C4-2B (cell line): Measurements from ENCODE around the gene MAMDC2.

Experiments
- ZFX ChIP-seq: fragments of 450-650 bp; IDR thresholded peaks from 2 replicates; pipeline ENCODE4 v1.6.1; 2017
- TF ChIP-seq, protein P1 (sequence below): fragments of 450-650 bp; conservative IDR thresholded peaks from 2 replicates; pipeline ENCODE4 v1.5.1; 2017; ENCODE audit warnings: mild to moderate bottlenecking

- TF ChIP-seq, protein P1, sequence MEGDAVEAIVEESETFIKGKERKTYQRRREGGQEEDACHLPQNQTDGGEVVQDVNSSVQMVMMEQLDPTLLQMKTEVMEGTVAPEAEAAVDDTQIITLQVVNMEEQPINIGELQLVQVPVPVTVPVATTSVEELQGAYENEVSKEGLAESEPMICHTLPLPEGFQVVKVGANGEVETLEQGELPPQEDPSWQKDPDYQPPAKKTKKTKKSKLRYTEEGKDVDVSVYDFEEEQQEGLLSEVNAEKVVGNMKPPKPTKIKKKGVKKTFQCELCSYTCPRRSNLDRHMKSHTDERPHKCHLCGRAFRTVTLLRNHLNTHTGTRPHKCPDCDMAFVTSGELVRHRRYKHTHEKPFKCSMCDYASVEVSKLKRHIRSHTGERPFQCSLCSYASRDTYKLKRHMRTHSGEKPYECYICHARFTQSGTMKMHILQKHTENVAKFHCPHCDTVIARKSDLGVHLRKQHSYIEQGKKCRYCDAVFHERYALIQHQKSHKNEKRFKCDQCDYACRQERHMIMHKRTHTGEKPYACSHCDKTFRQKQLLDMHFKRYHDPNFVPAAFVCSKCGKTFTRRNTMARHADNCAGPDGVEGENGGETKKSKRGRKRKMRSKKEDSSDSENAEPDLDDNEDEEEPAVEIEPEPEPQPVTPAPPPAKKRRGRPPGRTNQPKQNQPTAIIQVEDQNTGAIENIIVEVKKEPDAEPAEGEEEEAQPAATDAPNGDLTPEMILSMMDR, result no peak
- no peak for TF ChIP-seq ZFX
Measured at GRCh38 chr9:70058569-70059116, 15.0 kb downstream of the MAMDC2 start.
